Stimulated activated naive CD8-positive, alpha-beta T cell treated with anti-CD3 and anti-CD28 coated beads, Interleukin-15, Interleukin-2, amounts not matched to agents 100 U/mL and 50 U/mL, for 24 hours (primary cell): Measurements from ENCODE around the gene DYNC1H1.

Experiments used
- ATAC-seq: fragments of 150-1000 bp; cut with Tn5 transposase; one replicate; pipeline ENCODE4 v1.10.0; 2021
- DNase-seq: peaks from one replicate; pipeline ENCODE4 v3.0.0; 2021

Gene DYNC1H1

DNA sequence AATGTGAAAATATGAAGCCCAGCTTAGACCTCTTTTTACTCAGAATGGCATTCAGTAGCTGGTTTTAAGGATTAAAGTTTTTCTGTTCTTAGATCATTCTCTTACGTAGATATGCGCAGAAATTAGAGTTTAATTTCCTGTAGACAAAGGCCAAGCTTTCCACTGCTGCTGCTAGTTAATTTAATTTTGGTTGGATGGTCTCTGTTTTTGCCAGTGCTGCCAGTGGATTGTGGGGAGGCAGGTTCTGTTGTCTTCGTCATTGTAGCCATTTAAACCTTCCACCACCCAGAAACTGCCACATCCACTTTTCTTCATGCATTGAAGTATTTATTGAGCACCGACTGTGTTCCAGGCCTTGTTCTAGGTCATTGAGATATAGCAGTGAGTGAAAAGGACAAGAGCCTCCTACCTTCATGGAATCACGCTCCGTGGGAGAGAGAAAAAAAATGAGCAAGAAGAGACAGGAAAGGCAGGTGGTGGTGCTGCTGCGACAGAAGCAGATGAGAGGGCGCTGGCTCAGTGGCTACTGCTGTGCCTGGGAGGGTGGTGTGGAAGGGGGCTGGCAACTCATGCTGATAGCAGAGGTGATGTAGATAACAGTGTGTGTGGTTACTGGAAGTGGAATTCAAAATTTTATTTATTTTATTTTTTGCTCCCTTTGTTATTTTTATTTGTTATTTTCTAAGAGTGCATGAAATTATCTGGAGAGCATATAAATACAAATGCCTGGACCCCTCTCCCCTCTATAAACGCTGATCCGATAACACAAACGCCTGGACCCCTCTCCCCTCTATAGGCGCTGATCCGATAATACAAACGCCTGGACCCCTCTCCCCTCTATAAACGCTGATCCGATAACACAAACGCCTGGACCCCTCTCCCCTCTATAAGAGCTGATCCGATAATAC lies 33.3 kb downstream of the DYNC1H1 start:
- ATAC-seq (no peak), DNase-seq (no peak)

DNA sequence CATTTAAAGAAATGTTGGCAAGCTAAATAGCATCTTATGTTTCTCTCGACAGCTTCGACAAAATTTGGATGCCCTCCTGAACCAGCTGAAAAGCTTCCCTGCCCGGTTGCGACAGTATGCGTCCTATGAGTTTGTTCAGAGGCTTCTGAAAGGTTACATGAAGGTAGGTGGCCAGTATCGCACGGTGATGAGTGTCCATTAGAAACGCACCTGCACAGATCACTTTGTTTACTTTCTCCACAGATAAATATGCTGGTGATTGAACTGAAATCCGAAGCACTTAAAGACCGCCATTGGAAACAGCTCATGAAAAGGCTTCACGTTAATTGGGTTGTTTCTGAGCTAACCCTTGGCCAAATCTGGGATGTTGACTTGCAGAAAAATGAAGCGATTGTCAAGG lies 36.5 kb downstream of the DYNC1H1 start:
- no peak for DNase-seq

DNA sequence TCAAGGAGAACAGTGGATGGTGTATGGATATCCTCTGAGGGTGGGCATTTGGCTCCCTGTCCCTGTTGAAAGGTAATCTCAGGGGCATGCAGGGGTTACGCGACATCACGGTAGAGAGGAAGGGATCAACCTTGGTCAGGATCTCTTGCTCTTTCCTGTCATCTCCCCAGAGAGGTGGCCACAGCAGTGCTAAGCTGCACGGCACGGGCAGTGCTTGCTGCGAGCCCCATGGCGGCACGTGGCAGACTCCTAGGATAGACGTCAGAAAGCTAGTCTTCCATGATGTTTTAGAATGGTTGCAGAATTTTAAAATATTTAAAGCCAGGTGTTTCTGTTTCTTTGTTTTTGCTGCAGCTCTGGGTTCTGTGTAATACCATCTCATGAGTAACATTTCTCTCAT lies 41.0 kb downstream of the DYNC1H1 start:
- ATAC-seq (no peak), DNase-seq (no peak)

More for the DNA sequence above, 36.5 kb downstream of the DYNC1H1 start:
- no peak for ATAC-seq

- ATAC-seq = no peak
- DNase-seq = no peak
Measured at GRCh38 chr14:102007916-102008418, 43.6 kb downstream of the DYNC1H1 start.

- ATAC-seq = no peak
Measured at GRCh38 chr14:102008891-102009290, 44.5 kb downstream of the DYNC1H1 start.

DNA sequence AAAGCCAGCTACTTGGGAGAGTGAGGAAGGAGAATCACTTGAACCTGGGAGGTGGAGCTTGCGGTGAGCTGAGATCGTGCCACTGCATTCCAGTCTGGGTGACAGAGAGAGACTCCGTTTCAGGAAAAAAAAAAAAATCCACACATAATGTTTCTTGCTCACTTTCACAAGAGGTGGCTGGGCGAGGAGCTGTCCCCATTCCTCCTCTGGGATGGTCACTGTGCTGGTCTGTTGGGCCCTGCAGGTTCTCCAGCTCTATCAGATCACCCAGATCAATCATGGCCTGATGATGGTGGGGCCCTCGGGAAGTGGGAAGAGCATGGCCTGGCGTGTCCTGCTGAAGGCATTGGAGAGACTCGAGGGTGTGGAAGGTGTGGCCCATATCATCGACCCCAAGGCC lies 47.3 kb downstream of the DYNC1H1 start:
- ATAC-seq (no peak), DNase-seq (no peak)

More at GRCh38 chr14:102008891-102009290, 44.5 kb downstream of the DYNC1H1 start:
- DNase-seq = no peak

DNA sequence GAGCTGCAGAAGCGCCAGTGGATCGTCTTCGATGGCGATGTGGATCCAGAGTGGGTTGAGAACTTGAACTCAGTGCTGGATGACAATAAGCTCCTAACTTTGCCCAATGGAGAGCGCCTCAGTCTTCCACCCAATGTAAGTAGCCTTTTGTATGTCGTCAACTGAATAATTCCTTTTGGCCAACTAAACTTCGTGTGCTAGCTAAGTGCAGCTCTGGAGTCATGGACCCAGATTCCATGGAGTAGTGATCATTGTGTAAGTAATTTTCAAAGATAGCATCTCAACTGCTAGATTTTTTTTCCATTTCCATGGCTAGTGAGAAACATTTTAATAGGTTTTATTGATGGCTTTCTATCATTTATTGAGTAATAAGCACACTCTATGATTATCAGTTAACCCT lies 48.0 kb downstream of the DYNC1H1 start:
- ATAC-seq = no peak
- no peak for DNase-seq

DNA sequence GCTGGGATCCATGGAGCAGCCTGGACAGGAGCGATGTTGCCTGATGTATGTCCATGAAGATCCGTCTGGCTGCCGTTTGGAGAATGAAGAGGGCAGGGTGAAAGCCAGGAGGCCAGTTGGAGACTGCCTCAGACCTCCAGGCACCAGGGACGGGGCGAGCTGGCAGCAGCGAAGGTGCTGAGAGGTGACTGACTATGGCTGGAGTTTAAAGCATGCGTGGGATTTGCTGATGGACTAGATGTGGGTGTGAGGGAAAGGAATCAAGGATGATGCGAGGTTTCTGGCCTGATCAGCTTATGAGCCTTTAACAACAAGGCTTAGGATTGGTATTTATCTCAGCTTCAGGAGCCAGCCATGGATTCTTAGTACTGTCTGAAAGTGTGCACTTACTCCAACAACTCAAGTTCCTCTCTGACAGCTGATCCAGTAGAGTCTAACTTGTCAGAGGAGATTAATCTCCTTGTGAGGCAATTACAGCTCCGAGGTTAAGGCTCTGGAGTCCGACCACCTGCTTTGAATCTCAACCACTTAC lies 49.4 kb downstream of the DYNC1H1 start:
- DNase-seq (no peak), ATAC-seq (no peak)

- DNase-seq (no peak), ATAC-seq (no peak)
Measured at GRCh38 chr14:102015045-102015685, 50.8 kb downstream of the DYNC1H1 start.

- DNase-seq (no peak), ATAC-seq (no peak)
Measured at GRCh38 chr14:102015771-102016170, 51.4 kb downstream of the DYNC1H1 start.

GRCh38 chr14:102016420-102017090 lies 52.2 kb downstream of the DYNC1H1 start:
- DNase-seq (no peak), ATAC-seq (no peak)

GRCh38 chr14:102018251-102018650 lies 53.9 kb downstream of the DYNC1H1 start:
- DNase-seq (no peak), ATAC-seq (no peak)

DNA sequence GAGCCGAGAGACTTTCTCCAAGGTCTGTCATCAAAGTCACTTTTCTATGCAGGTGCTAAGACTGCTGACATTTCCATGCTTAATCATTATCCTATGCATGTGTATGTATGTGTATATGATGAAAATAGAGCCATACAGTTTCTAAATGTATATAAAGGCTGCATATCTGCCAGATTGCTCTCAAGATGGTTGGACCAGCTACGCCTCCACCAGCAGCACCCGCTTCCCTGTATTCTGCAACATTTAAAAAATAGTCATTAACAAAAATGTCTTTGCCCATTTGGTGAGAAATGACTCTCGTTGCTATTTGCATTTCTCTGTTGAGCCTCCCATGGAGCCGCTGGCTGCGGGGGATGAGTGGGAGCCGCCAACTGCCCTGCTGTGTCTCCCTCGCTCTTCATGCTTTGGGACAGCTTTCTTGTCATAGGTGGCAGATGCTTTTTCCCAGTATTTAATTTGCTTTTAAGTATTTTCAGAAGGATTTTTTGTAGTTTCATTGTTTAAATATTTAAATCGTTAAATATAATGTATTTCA lies 54.7 kb downstream of the DYNC1H1 start:
- DNase-seq (no peak), ATAC-seq (no peak)

- DNase-seq = peak; percentile 52
- ATAC-seq = peak; percentile 95
Measured at GRCh38 chr14:102020058-102020971, 55.9 kb downstream of the DYNC1H1 start.

GRCh38 chr14:102026934-102027333 lies 62.6 kb downstream of the DYNC1H1 start:
- DNase-seq (no peak), ATAC-seq (no peak)

DNA sequence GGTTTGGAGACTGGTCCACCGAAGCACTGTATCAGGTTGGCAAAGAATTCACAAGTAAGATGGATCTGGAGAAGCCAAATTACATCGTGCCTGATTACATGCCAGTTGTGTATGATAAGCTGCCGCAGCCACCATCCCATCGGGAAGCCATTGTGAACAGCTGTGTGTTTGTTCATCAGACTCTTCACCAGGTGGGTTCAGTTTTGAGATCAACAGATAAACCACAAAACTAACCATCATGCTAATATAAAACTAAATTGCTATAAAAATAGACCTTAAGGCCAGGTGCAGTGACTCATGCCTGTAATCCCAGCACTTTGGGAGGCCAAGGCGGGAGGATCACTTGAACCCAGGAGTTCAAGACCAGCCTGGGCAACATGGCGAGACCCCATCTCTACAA lies 63.6 kb downstream of the DYNC1H1 start:
- DNase-seq = no peak
- ATAC-seq = no peak

DNA sequence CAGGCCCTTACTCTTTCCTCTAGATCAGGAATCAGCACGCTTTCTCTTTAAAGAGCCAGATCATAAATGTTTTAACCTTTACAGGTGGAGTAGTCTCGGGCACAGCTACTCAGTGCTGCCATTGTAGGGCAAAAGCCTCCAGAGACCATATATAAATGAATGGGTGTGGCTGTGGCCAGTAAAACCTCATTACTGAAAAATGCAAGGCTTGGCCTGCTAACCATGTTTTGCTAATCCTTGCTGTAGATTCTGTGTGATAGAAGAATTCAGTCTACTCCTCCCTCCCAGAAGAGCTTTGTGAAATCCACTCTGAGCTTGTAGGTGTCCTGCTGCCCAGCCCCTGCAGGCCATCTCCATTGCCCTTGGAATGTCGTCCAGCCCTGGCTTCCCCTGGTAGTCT lies 64.4 kb downstream of the DYNC1H1 start:
- ATAC-seq = no peak
- no peak for DNase-seq

GRCh38 chr14:102029956-102030355 lies 65.6 kb downstream of the DYNC1H1 start:
- DNase-seq (no peak), ATAC-seq (no peak)

- no peak for ATAC-seq
Measured at GRCh38 chr14:102033241-102033640, 68.9 kb downstream of the DYNC1H1 start.

GRCh38 chr14:102034301-102034700 lies 69.9 kb downstream of the DYNC1H1 start:
- DNase-seq = no peak
- ATAC-seq = no peak

More at GRCh38 chr14:102033241-102033640, 68.9 kb downstream of the DYNC1H1 start:
- no peak for DNase-seq

DNA sequence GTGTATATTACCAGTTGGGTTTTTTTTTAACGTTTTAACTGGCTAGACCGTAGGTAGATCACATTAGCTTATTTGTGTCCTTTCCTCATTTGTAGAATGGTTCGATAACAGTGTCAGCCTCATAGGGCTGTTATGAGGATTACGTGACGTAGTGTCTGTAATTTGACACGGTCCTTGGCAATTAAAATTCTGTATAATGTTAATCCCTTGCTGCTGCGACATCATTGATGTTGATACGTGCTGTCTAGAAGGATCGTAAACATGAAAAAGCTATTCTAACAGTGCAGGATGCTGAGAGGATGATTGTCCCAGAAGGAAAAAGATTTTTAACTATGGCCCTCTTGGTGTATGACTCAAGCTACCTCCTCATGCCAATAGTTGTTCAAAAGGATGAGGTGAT lies 71.5 kb downstream of the DYNC1H1 start:
- DNase-seq (no peak), ATAC-seq (no peak)
